ENCODE data around the gene SGK2.

- TF ChIP-seq POLR2A (IDR thresholded peaks at IDR 0.05; ENCODE audit: insufficient read depth in 1 of 2, low read depth in 2 of 2, low read length in 2 of 2) (no peak), ZNF280D (CRISPR knock-in tag; IDR thresholded peaks at IDR 0.05) (no peak)
Observed at GRCh38 chr20:43568706-43569105, 9.9 kb downstream of the SGK2 start.

All from HepG2 (cell line).